HG03095 (cell line): Measurements from ENCODE around the gene SMCO3.
A peak's percentile ranks its signal among the peaks of the same experiment; 100 is the strongest.

Source experiments
- ATAC-seq: cut with Tn5 transposase; IDR thresholded peaks from one replicate; pipeline ENCODE4 v1.9.1; 2021; ENCODE audit warnings: moderate library complexity; ENCODE audit not compliant: unreplicated experiment

The SMCO3 gene

GRCh38 chr12:14814014-14814413, at the start of gene SMCO3:
Gene SMCO3 (minus strand): TSS chr12:14814182. CDS start chr12:14806680, 7,502 bp downstream.
- ATAC-seq = no peak

DNA sequence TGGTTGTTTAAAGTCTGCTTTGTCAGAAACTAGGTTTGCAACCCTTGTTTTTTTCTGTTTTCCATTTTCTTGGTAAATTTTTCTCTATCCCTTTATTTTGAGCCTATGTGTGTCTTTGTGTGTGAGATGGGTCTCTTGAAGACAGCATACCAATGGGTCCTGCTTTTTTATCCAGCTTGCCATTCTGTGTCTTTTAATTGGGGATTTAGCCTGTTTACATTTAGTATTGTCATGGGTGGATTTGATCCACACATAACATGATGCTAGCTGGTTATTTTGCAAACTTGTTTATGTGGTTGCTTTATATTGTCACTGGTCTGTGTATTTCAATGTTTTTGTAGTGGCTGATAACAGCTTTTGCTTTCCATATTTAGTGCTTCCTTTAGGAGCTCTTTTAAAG, 46.5 kb upstream of the SMCO3 start:
- no peak for ATAC-seq

DNA sequence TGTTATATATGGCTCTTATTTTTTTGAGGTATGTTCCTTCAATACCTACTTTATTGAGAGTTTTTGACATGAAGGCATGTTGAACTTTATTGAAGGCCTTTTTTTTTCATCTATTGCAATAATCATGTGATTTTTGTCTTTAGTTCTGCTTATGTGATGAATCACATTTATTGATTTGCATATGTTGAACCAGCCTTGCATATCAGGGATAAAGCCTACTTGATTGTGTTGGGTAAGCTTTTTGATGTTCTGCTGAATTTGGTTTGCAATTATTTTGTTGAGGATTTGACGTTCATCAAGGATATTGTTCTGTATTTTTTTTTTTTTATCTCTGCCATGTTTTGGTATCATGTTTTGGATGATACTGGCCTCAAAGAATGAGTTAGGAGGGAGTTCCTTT, 44.5 kb upstream of the SMCO3 start:
- no peak for ATAC-seq

DNA sequence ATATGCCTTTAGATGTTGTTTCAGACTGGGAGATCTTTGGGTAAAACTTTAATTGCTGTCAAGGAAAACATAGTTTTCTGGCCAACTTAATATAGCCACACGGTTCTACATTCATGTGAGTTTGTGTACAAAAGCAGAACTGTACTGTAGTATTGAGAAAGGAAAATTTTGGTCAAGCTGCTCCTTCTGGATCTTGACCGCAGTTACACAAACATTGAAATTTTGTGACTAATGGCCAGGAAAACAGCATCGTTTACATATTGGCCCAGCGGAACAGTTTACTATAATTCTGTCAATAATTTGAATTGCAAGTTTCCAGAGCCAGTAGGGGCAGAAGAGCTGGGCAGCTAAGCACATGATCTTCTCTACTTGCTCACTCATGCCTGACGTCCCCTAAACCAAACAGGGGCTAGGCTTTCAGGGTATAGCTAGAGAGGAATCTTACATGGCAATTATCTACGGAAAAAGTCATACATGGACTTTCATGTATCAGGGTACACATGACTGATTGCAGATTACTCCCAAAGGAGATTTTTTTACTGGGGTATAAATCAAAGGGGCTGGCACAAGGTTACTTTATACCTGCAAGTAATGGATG, 40.7 kb upstream of the SMCO3 start:
- no peak for ATAC-seq

GRCh38 chr12:14853961-14854360, 40.0 kb upstream of the SMCO3 start:
- ATAC-seq = no peak

DNA sequence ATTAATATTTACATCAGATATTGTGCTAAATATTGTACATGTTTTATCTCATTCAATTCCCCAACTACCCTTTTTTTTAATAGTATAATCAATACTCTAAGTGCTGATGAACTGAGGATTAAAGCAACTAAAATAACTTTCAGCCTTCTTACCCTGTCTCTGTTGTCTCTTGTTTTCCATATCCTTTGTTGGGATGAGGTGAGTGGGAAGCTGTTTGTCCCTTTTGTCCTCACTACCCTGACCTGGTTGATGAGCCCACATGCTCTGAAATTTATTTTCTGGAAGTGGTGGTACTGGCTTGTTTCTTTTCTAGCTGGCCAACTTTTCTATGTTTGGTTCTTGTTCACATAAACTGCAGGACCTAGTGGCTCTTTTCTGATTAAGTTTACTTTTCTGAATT, 38.9 kb upstream of the SMCO3 start:
- no peak for ATAC-seq

GRCh38 chr12:14850929-14851663, 37.1 kb upstream of the SMCO3 start:
- ATAC-seq = peak; percentile 83

DNA sequence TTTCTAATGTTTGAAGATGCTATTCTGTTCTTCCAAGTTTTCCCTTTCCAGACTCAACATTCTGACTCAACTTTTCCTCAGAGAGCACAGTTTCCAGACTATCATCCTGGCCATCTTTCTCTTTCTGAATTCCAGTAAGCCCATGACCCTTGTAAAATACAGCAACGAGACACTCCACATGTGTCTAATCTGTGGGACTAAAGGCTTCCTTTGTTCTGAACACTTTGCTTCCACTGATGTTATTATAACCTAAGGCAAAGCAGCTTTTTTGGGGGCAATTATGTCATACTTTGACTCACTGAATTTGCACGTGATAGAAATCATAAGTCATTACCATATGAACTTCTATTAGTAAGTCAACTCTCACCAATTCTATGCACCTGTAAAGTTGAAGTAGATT, 35.7 kb upstream of the SMCO3 start:
- no peak for ATAC-seq

GRCh38 chr12:14846876-14847580, 33.0 kb upstream of the SMCO3 start:
- no peak for ATAC-seq

- no peak for ATAC-seq
Observed at GRCh38 chr12:14846042-14846587, 32.1 kb upstream of the SMCO3 start.

DNA sequence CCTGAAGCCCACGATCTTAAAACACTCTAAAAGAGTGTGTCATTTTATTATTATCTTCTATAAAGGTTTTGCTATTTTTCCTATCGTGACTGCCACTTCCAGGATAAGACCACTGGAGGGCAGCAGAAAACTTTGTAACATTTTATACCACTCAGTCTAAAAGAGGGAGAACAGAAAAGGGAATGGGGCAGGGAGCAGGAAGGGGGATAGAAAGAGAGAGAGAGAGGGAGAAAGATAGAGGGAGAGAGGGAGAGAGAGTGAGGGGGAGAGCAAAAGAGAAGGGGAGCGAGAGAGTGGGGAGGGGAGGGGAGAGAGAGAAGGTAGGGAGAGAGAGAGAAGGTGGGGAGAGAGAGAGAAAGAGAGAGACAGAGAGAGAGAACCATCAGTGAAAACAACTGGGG, 31.4 kb upstream of the SMCO3 start:
- ATAC-seq = no peak

DNA sequence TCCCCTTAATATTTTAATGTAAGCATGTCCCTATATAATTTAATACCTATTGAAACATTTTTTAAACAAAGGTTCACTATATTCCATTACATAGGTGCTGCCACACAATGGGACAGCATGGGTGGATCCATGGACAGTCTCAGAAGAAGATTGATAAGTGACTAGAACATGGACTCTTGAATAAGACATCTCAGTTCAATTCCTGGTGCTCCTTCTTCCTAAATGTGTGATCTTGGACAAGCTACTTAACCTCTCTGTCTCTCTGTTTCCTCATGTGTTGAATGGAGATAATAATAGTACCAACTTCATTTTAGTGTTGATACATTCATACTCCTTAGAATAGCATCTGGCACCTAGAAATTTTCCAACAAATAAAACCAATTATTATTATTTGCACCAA, 30.4 kb upstream of the SMCO3 start:
- ATAC-seq = no peak

GRCh38 chr12:14843425-14843887, 29.5 kb upstream of the SMCO3 start, which contains the start of gene ART4:
Gene ART4 (minus strand): TSS chr12:14843526. CDS start chr12:14843113, 413 bp downstream.
- ATAC-seq = no peak

DNA sequence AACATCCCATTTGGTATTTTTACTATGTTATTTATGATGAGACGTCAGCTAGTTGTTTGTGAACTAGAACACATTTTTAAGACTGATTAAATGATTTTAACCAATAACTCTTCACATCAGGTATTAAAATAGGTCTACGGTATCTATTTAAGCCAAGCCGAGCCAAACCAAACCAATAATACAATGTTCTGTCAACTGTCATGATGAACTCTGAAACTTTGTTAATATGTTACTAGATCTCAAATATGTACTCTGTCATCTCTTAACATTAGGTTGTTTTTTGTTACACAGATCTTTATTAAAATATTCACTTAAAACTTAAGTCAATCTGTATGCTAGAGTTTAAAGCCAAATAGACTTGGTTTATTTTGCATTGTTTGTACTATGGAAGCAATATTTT, 28.3 kb upstream of the SMCO3 start:
- no peak for ATAC-seq

GRCh38 chr12:14841761-14842160, 27.8 kb upstream of the SMCO3 start:
- ATAC-seq = no peak

DNA sequence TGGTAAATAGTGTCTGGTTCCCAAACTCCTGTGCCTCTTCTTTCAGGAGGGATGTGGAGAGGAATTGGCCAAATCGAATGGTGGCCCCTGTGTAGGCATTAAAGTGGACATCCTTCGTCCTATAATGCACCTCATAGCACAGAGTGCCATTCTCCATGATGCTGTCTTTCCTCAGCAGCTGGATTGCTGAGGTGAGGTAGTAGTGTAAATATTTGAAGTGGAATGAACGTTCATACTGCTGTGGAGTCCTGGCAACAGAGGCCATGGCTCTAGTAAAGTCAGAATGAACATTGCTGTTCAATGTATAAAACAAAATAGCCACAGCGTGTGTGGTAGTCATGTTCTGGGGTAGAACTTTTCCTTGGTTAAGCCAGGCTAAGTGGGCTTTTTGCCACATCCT, 26.6 kb upstream of the SMCO3 start:
- no peak for ATAC-seq

DNA sequence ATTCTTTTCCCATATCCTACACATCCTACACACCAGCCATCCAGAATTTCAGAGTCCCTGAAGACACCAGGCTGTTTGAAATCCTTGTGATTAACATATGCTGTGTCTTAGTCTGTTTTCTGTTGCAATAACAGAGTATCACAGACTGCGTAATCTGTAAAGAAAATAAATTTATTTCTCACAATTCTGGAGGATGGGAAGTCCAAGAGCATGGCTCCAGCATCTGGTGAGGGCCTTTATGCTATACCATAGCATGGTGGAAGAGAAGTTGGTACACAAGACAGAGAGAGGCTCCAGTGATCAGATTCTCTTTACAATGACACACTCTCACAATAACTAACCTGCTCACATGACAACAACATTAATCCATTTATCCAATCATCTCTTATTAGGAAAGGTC, 25.3 kb upstream of the SMCO3 start:
- no peak for ATAC-seq

DNA sequence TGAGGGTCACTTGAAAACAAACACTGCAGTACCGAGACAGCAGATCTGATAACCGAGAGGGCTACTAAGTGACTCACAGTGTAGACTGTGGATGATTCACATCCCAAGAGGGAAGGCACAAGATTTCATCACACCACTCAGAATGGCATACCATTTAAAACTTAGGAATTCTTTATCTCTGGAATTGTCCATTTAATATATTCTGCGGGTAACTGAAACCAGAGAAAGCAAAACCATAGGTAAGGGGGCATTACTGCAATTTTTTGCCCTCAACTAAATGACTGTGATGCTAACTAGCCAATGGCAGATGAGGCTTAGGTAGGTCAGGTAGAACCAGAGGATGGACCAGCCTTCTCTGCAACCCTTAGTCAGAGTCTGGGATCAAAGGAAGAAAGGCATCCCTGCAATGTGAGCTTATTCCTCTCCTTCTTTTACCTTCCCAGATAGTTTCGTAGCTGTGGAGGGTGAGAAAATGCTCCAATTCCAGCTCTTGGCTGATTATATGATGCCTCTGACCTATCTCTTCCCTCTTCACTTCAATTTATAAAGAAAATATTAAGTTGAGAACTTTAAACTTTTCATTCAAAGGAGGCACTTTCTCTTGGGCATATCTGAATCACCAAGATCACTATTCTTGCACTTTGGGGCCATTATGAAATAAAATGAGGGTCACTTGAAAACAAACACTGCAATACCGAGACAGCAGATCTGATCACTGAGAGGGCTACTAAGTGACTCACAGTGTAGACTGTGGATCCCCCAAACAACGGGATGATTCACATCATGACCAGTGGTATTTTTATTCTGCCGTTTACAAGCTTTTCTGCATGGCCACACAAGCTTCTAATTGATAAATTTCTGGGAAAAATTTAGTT, 22.6 kb upstream of the SMCO3 start:
- no peak for ATAC-seq

GRCh38 chr12:14834509-14834908, 20.5 kb upstream of the SMCO3 start:
- no peak for ATAC-seq

DNA sequence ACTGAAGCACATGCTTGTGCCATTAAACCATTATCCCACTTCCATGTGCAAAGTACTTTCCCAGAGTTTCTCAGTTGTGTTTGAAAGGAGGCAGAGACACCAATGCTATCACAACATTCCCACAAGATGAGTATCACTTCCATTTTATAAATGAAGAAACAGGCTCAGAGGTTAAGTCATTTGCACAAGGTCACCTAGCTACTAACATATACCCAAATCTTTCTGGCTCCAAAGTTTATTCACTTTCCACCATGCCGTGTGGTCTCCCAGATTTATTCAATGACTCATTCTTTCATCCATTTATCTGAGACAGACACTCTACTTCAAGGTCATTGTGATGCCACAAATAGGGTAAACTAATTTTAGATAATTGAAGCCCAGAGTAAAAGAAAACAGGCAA, 20.0 kb upstream of the SMCO3 start:
- no peak for ATAC-seq

DNA sequence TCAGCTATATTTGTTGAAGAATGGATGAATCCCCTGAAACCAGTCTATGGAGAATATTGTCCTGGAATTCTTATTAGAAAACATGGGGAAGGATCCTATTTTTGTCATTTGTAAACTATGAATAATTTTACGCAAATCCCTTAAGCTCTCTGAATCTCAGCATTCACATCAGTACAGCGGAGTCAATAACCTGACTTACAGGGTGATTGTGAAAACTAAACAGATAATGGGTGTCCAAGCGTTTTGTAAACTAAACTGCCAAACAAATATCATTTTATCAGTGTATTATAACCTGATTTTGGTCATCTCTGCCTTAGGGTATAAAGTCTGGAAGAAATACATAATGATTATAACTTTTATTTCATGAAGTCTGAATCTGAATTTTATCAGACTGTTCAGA, 19.4 kb upstream of the SMCO3 start:
- ATAC-seq = no peak
